ENCODE results near the gene ARHGAP32. TPM values are rescaled to one million over a fixed set of nuclear protein-coding genes. Genes with fewer than 3 reads are reported as not detected.

Gene ARHGAP32
- total RNA-seq, 1 experiment from 2014 or later, result 27.8 TPM

GRCh38 chr11:129012880-129013279, 179.2 kb downstream of the ARHGAP32 start (continued):
- TF ChIP-seq REST (IDR thresholded peaks at IDR 0.05; ENCODE audit: low read depth) (no peak), EZH2 (IDR thresholded peaks at IDR 0.05) (no peak), ZBTB33 (IDR thresholded peaks at IDR 0.05; ENCODE audit: extremely low read depth, insufficient replicate concordance, low read length) (no peak), FOSL1 (IDR thresholded peaks at IDR 0.05; ENCODE audit: low read depth) (no peak), SP1 (IDR thresholded peaks at IDR 0.05; ENCODE audit: low read depth) (no peak), CBX3 (IDR thresholded peaks at IDR 0.05; ENCODE audit: low read depth) (no peak), TCF7L2 (IDR thresholded peaks at IDR 0.05; ENCODE audit: borderline replicate concordance, extremely low read depth, insufficient read depth, insufficient read length) (no peak), ZNF274 (IDR thresholded peaks at IDR 0.05; ENCODE audit: low read depth, low read length) (no peak), EZH2phosphoT487 (IDR thresholded peaks at IDR 0.05; ENCODE audit: borderline replicate concordance) (no peak)

GRCh38 chr11:129006161-129006560, 186.0 kb downstream of the ARHGAP32 start:
- Histone ChIP-seq H3K36me3 (ENCODE audit: control insufficient read depth in 1 of 2, insufficient read depth in 2 of 2, low read length in 2 of 2) (no peaks in the 10 kb centered on the region), H3K9me2 (ENCODE audit: insufficient read depth) (no peaks in the 10 kb centered on the region), H3K79me2 (ENCODE audit: insufficient read depth, low read length) (no peaks in the 10 kb centered on the region), H3K4me1 (ENCODE audit: control insufficient read depth in 1 of 2, insufficient read depth in 2 of 2, low read length in 2 of 2) (no peaks in the 10 kb centered on the region), H4K20me1 (ENCODE audit: insufficient read depth) (no peaks in the 10 kb centered on the region), H3K9me3 (ENCODE audit: control insufficient read depth in 1 of 2, insufficient read depth in 1 of 2, low read depth in 1 of 2, low read length in 2 of 2) (peaks cover 0 to 6% of the 10 kb centered on the region in 2 experiments; a peak in 1 of 4 replicates), H3K4me3 (replicated peaks in 1 of 2; ENCODE audit: low read depth in 1 of 2, low read length in 2 of 2) (no peak overlapping the region), H2AFZ (ENCODE audit: low read depth, low read length, poor library complexity, severe bottlenecking) (no peak overlapping the region), H3K27me3 (ENCODE audit: insufficient read depth, low read length) (no peaks in the 10 kb centered on the region), H3K27ac (ENCODE audit: low read depth, low read length) (no peak overlapping the region), H3K4me2 (ENCODE audit: low read length) (no peak overlapping the region), H3K9ac (ENCODE audit: low read length) (no peak overlapping the region)
- no peak for TF ChIP-seq POLR2AphosphoS5 (IDR thresholded peaks at IDR 0.05; ENCODE audit: low read depth, low read length)
- TF ChIP-seq SP1 (IDR thresholded peaks at IDR 0.05; ENCODE audit: low read depth), result no peak
- ATAC-seq (no peak), DNase-seq (ENCODE audit: low read depth, low spot score) (no peak)
- ChIA-PET CTCF (no interaction called here), POLR2A (no interaction called here), RAD21 (ENCODE audit: low non-redundant PET in 1 of 2, low total read pairs in 2 of 2, uncharacterized antibody in 2 of 2, unreplicated experiment in 2 of 2) (no interaction called here)
- intact Hi-C loops (cut with micrococcal nuclease), result no loop called here
- no TSS peak for BruUV-seq (replicated peaks)
